NCI-H2171 (cell line): ENCODE data around the gene TCAF1.
"Not testable (repeated sequence)": the region's sequence is repeated elsewhere in the genome, so short reads cannot be mapped to it uniquely, and the experiment has no call there.

Source experiments
- DNase-seq: peaks from one replicate; lab custom pipeline; 2025; lab: John Stamatoyannopoulos, UW

The TCAF1 gene

GRCh38 chr7:143902332-143902899 lies 440 bp upstream of the TCAF1 start:
- DNase-seq: no peak

- DNase-seq: no peak
Measured at GRCh38 chr7:143901332-143901667, 676 bp downstream of the TCAF1 start.

- no peak for DNase-seq
Measured at GRCh38 chr7:143900230-143900766, 1.7 kb downstream of the TCAF1 start.

- no peak for DNase-seq
Measured at GRCh38 chr7:143898810-143899209, 3.2 kb downstream of the TCAF1 start.

- no peak for DNase-seq
Measured at GRCh38 chr7:143896667-143897066, 5.3 kb downstream of the TCAF1 start.

GRCh38 chr7:143892527-143893300 lies 9.3 kb downstream of the TCAF1 start:
- peak; percentile 1 for DNase-seq

- no peak for DNase-seq
Measured at GRCh38 chr7:143891457-143891856, 10.5 kb downstream of the TCAF1 start.

- DNase-seq: no peak
Measured at GRCh38 chr7:143890558-143890957, 11.4 kb downstream of the TCAF1 start.

- no peak for DNase-seq
Measured at GRCh38 chr7:143889068-143889467, 12.9 kb downstream of the TCAF1 start.

- DNase-seq: no peak
Measured at GRCh38 chr7:143886826-143887477, 15.0 kb downstream of the TCAF1 start.

- DNase-seq: no peak
Measured at GRCh38 chr7:143885951-143886350, 16.0 kb downstream of the TCAF1 start.

- no peak for DNase-seq
Measured at GRCh38 chr7:143884969-143885559, 16.9 kb downstream of the TCAF1 start.

- DNase-seq: no peak
Measured at GRCh38 chr7:143884241-143884968, 17.6 kb downstream of the TCAF1 start.

- DNase-seq: peak; percentile 83
Measured at GRCh38 chr7:143882604-143883078, 19.3 kb downstream of the TCAF1 start.

- peak; percentile 59 for DNase-seq
Measured at GRCh38 chr7:143882020-143882603, 19.9 kb downstream of the TCAF1 start.

- DNase-seq: no peak
Measured at GRCh38 chr7:143878884-143879283, 23.1 kb downstream of the TCAF1 start.

GRCh38 chr7:143877098-143877497 lies 24.9 kb downstream of the TCAF1 start:
- no peak for DNase-seq

- DNase-seq: no peak
Measured at GRCh38 chr7:143876218-143876617, 25.8 kb downstream of the TCAF1 start.

GRCh38 chr7:143873242-143873641 lies 28.7 kb downstream of the TCAF1 start:
- not testable (repeated sequence) for DNase-seq

GRCh38 chr7:143871534-143871933 lies 30.4 kb downstream of the TCAF1 start:
- DNase-seq: not testable (repeated sequence)

- not testable (repeated sequence) for DNase-seq
Measured at GRCh38 chr7:143857994-143858393, 44.0 kb downstream of the TCAF1 start.
